Medulla oblongata (tissue), 1 donor: ENCODE data around the gene MBOAT2.
"Not testable (repeated sequence)": the region's sequence is repeated elsewhere in the genome, so short reads cannot be mapped to it uniquely, and the experiment has no call there.

Experiments used
- DNase-seq: peaks from one replicate; pipeline ENCODE4 v3.0.0-alpha.2; 2015; ENCODE audit errors: extremely low spot score

Gene MBOAT2

DNA sequence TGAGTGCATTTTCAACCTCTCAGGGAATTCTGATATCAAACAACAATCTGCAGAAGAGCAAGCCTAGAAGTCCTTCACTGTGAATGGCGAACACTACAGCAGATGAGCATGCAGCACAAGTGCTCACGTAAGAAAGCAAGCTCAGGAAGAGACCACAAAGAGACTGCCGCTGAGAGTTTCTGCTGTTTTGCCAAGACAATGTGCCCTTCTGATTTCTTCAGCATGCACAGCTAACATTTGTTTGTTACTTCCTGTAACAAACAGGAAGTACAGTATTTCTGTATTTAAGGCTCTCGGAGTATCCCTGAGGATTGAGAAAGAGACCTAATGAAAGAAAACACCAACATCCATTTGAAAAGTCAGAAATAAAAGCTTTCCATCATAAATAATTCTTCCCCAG is 45.9 kb downstream of the MBOAT2 start:
- DNase-seq = peak; percentile 30

DNA sequence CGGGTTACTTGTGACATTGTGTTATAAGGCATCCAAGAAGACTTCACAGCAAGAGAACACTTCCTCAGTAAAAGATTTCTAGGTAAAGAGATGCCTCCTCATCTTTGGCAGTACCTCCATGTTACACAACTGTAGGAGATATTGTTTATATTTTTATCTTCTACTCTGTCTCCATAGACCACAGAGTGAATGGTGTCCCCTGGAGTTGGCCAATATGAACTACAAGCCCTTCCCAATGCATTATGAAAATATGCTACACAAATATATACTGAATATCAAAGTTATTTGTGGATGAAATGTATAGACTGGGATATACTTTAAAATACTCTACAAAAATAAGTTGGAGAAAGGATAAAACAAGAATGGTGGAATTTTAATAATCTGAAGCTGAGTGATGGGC is 46.7 kb downstream of the MBOAT2 start:
- no peak for DNase-seq

DNA sequence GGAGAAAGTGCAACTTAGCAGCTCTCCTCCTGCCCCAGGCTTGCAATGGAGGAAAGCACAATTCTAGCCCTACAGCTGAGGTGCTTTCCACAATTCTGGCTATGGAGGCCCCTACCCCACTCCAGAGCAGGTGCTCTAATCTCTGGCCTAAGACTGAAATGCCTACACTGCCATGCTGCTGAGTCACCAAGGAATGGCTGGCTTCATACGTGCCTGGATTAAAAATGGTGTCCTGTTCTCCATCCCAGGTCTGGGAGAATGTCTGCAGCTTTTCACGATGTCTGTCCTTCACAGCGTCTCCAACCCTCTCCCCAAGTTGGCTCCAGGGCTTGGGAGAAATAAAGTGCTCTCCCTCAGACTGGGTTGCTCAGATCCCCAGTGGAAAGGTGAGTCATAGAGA is 48.5 kb downstream of the MBOAT2 start:
- DNase-seq = no peak

DNA sequence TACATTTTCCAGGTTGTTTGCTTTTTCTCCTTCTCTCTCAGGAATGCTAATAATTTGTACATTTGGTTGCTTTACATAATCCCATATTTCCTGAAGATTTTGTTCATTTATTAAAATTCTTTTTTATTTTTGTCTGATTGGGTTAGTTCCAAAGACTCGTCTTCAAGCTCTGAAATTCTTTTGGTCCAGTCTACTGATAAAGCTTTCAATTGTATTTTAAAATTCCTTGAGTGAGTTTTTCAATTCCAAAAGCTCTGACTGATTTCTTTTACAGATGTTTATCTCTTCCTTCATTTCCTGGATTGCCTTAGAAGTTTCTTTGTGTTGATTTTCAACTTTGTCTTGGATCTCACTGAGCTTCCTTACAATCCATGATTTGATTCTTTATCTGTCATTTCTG is 50.0 kb downstream of the MBOAT2 start:
- DNase-seq = no peak

DNA sequence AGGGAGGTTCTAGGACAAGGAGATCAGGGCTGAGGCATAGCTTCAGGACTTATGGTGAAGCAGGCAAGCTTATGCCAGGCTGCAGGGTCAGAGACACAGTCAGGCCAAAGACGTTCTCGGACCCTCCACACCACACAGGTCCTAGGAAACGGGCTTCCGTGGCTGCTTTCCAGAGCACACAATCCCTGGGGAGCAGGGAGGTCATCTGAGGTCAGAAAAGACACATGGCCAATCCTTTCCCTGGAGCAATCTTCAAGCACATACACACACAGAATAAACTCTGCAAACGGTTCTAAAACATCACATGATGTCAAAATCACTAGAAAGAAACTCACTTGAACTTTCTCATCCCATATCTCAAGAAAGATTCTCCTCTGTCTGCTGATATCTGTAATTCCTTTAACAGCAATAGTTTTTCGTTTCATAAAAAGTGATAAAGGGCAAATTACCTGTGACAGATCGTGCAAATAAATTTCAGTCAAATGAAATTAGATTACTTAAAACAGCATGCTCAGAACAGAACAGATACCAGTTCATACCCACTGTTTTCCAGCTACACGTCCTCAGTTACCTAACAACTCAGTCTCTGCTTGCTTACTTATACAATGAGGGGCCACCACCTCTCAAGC is 63.9 kb downstream of the MBOAT2 start:
- no peak for DNase-seq

DNA sequence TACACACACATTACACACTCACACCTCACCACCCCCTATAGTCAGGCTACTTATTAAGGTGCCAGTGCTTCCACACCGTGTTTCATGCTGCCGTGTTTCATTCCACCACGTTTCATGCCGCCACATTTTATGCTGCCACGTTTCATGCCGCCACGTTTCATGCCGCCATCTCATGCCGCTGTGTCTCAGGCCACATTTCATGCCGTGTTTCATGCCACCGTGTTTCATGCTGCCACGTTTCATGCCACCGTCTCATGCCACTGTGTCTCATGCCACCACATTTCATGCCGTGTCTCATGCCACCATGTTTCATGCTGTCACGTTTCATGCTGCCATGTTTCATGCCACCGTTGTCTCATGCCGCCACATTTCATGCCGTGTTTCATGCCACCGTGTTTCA is 65.1 kb downstream of the MBOAT2 start:
- no peak for DNase-seq

DNA sequence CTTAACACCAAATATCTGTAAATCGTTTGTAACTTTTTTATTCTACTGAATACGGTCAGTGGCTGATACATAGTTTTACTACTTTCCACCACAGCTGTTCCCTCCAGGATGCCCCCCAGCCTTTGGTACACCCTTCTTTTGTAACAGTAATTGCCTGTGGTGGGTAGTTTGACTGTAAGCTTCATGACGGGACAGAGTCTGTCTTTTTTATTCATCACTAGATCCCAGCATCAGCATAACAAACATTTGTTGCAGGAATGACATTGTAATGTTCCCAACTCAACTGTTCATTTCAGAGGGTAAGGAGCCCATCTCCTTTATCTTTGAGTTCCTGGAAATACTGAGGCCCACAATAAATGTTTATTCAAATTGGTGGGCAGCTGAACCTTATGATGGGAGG is 67.5 kb downstream of the MBOAT2 start:
- no peak for DNase-seq

DNA sequence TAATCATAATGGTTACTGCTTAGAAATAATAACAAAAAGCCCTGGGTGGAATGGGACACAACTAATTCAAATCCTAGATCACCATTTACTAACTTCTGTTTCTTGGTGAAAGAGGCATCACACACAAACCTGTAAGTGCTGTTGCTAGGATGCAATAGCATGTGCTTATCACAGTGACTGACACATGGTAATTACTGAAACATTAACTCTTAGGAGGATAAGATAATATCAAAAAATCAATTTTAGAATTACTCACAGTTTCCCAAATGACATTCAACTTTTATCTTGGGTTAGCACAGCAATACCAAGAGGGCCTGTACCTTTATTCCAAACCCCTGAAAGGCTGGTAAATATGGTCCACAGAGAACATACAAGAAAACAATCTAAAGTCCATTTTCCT is 69.1 kb downstream of the MBOAT2 start:
- no peak for DNase-seq

DNA sequence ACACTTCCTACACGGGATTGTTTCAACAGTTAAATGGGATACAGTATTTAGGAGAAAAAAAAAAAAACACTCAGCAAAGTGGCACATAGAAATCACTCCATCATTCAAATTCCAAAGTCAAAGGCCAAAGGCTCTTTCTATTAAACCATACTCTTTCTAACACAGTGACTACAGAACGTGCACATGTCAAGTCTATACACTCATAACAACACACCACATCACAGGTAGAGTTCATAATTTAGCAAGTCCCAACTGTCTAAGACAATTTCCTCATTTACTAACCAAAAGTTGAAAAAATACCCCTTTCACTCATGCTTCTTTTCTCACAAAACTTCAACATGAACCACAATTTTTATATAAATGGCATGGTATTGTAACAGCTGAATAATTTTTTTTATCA is 70.8 kb downstream of the MBOAT2 start:
- DNase-seq = no peak

DNA sequence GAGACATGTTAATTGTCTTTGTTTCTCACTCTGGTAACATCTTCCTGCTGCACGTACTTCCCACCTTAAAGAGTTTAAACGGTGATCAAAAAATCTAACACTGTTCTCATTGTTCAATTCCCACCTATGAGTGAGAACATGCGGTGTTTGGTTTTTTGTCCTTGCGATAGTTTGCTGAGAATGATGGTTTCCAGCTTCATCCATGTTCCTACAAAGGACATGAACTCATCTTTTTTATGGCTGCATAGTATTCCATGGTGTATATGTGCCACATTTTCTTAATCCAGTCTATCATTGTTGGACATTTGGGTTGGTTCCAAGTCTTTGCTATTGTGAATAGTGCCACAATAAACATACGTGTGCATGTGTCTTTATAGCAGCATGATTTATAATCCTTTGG is 73.3 kb downstream of the MBOAT2 start:
- not testable (repeated sequence) for DNase-seq

DNA sequence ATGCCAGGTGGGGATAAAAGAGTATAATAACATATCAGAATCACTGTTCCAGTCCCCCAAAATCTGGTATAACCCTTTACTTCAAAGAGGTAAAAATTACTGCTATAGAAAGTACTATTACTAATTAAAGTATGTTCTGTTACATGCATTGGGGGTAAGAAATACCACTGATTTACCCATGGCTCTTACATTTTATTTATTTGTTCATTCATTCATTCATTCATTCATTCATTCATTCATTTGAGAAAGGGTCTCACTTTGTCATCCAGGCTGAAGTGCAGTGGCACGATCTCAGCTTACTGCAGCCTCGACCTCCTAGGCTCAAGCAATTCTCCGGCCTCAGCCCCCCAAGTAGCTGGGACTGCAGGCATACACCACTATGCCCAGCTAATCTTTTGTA is 74.4 kb downstream of the MBOAT2 start:
- no peak for DNase-seq

DNA sequence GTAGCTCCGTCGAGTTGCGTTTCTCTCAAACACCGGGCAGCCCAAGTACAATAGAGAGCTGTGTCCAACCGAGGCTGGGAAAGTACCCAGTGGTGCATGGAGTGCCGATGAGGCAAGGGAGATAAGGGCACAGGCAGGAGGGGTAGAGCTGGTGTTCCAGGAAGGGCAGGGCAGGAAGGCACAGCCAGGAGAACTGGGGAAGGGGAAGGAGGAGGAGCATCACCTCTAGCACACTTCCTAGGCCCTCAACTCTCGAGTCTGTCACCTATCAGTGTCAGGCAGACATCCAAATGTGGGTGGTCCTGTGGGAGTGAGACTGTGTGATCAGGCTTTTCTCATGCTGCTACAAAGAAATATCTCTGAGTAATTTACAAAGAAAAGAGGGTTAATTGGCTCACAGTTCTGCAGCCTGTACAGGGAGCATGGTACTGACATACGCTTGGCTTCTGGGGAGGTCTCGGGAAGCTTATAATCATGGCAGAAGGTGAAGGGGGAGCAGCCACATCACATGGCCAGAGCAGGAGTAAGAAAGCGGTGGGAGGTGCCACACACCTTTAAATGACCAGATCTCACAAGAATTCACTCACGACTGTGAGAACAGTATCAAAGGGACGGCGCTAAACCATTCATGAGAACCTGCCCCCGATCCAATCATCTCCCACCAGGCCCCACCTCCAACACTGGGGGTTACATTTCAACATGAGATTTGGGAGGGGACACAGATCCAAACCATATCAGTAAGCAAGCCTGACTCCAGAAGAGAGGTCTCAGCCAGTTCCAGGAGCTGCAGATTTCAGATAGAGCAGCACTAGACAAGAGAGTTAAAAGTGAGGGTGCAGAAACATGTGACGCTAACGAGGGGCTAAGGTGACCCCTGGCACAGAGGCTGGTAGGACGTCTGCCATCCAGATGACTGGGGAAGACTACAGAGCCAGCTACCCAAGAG is 75.7 kb downstream of the MBOAT2 start:
- DNase-seq = peak; percentile 87

DNA sequence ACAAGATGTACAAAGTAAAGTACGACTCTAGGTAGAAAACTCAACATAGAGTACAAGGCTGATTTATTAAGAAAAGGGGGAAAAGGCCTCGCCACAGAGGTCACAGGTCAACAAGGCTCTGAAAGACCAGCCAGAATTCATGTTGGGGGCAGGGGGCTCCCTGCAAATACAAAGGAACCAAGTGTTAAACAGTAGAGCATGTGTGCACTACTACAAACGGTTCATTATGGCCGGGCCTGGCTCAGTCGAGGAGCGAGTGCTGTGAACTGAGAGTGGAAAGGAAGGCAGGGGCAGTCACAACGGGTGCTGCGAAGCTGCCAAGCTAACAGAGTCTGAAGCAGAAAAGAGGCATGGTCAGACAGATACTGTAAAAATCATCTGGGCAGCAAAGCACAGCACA is 77.1 kb downstream of the MBOAT2 start:
- DNase-seq = peak; percentile 94

DNA sequence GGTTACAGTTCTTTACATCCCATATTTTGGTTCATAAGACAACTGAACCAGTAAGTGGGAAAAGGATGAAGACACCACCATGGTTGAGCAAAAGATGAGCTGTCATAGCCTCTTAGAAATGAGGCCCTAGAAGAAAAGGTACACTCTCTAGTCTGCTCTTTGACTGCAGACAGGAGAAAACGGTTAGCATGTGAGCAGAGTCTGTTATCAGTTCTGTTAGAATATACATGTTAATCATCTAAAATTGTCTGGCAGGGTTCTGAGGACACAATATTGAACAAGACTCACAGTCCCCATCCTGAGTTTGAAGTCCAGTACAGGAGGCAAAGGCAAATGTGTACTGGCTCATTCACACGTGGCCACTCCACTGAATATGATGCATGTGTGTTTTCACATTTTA is 78.1 kb downstream of the MBOAT2 start:
- DNase-seq = no peak

DNA sequence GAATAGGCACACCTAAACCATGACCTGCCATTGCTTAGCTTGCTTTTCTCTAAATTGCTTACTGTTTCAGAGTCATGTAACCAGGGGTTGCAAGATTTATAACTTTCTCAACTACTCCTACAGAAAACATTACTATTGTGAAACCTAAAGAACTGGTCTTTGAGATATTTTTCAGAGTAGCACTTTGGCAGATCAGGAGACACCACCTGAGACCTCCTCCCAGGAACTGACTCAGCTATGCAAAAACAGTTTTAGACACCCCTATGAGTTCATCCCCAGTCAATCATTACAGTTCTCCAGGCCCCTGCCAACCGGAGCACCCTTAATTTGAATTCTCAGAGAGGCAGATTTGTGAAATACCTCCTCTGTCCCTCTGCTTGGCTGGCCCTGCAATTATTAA is 80.3 kb downstream of the MBOAT2 start:
- no peak for DNase-seq

DNA sequence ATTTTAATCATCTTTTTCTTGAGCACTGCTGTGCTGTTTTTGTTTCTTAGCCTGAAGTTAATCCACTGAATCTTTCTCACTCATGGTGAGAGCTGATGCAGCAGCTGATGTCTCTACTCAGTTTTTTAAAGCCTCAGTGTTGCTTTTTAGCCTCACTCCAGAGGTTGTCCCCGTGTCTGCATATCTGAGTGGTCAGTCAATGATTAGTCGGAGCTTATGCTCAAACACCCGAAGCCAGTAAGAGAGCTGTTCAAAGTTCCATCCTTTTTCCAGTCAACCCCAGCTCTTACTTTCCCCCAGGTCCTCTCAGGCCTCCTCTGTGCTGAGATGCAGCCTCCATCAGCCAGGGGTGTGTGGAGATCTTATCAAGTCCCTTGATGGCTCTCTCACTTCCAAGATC is 81.1 kb downstream of the MBOAT2 start:
- DNase-seq = no peak

DNA sequence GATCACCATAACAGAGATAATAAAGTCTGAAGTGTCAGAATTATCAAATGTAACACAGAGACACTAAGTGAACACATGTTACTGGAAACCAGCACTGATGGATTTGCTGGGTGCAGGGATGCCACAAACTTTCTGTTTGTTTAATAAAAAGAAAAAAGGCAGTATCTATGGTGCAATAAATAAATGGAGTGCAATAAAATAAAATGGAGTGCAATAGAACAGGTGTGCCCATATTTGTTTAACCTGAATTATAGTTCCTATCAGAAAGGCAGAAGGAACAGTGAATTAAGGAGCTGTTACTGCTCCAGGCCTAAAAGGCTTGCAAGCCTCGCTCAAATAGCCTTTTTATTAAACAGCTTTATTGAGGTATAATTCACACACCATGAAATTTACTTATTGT is 85.1 kb downstream of the MBOAT2 start:
- no peak for DNase-seq

DNA sequence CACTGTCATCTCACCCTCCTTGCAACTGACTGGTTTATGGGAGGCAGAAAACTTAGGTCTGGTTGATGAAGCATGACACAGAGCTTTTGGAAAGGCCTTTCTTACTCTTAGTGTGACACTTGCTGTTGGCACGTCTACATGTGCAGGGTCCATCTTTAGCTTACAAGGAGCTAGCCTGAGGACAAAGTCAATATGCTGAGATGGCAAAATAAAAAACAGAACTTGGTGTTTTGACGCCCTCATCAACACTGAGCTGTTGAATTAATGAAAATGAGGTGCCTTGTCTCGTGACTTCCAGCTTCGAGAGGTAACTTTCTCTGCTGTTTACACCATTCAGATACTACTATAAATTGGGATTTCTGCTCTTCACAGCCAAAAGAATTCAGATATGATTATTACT is 87.5 kb downstream of the MBOAT2 start:
- no peak for DNase-seq

DNA sequence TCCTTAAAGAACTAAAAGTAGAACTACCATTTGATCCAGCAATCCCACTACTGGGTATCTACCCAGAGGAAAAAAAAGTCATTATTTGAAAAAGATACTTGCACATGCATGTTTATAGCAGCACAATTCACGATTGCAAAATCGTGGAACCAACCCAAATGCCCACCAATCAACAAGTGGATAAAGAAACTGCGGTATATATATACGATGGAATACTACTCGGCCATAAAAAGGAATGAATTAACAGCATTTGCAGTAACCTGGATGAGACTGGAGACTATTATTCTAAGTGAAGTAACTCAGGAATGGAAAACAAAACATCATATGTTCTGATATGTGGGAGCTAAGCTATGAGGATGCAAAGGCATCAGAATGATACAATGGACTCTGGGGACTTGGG is 89.7 kb downstream of the MBOAT2 start:
- DNase-seq = not testable (repeated sequence)

DNA sequence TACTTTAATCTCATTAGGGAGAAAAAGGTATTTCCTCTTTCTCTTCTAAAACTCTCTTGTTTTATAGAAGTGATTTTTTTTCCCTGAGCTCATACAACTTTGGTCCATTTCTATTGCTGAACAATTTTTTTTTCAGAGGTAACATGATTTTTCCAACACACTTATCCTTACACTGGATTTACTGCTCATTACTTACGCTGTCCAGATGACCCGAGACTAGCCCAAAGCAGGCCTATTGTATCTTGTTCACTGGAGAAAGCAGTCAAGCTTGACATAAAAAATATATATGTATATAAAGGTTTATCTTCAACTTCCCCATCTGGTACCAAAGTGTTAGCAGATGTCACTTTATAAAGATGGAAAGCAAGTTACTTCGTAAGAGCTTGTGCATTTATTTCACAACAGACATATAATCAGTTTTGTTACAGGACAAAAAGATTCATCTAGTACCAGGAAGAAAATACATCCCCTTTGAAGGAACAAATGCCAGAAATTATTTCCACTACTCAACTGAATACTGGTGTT is 95.7 kb downstream of the MBOAT2 start:
- no peak for DNase-seq

DNA sequence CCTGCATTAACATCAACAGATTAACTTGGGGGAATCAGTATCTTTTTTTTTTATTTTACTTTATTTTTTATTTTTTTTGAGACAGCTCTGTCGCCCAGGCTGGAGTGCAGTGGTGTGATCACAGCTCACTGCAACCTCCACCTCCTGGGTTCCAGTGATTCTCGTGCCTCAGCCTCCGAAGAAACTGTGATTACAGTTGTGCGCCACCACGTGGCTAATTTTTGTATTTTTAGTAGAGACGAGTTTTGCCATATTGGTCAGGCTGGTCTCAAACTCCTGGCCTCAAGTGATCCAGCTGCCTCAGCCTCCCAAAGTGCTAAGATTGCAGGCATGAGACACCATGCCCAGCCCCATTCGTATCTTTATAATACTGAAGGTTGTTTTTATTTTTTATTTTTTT is 99.6 kb downstream of the MBOAT2 start:
- not testable (repeated sequence) for DNase-seq

DNA sequence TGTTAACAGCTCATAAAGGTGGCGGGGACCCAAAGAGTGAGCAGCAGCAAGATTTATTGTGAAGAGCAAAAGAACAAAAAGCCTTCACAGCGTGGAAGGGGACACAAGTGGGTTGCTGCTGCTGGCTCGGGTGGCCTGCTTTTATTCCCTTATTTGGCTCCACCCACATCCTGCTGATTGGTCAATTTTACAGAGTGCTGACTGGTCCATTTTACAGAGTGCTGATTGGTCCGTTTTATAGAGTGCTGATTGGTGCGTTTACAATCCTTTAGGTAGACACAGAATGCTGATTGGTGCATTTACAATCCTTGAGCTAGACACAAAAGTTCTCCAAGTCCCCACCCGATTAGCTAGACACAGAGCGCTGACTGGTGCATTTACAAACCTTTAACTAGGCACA is 100.7 kb downstream of the MBOAT2 start:
- DNase-seq = not testable (repeated sequence)

DNA sequence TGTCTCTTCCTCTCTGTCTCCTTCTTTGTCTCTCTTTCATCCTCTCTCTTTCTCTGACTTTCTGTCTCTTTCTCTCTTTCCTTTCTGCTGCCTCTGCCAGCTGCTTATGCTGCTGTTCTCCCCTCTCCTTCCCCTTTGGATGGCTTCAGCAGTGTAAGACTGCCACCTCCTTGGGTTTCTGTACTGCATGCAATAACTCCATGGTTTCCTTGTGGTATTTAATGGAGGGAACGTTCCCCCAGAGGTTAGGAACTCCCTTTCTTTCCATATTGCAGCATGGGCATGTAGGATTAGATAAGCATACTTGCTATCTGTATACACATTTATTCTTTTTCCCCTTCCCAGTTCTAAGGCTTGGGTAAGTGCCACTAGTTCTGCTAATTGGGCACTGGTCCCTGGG is 106.3 kb downstream of the MBOAT2 start:
- DNase-seq = not testable (repeated sequence)
